Measurements from ENCODE around the gene FGF6. TPM values are rescaled to one million over a fixed set of nuclear protein-coding genes. Genes with fewer than 3 reads are reported as not detected.
A peak's percentile ranks its signal among the peaks of the same experiment; 100 is the strongest.
"Not testable (repeated sequence)": the region's sequence is repeated elsewhere in the genome, so short reads cannot be mapped to it uniquely, and the experiment has no call there.

Gene FGF6
- total RNA-seq = not detected
- long read RNA-seq = 0 reads

- DNase-seq = no peak
- intact Hi-C loops (cut with DNase I, micrococcal nuclease) = no loop called here
- no peak for ATAC-seq
Measured at GRCh38 chr12:4445156-4446101, at the start of gene FGF6. TSS of gene FGF6 (minus strand) at chr12:4445815. CDS start at chr12:4445570, 245 bp downstream.

GRCh38 chr12:4490973-4491372 is 45.4 kb upstream of the FGF6 start:
- intact Hi-C loops (cut with DNase I, micrococcal nuclease) = no loop called here
- no peak for DNase-seq
- ATAC-seq = no peak

- intact Hi-C loops (cut with DNase I, micrococcal nuclease) = no loop called here
- DNase-seq = no peak
- ATAC-seq = no peak
Measured at GRCh38 chr12:4489556-4489955, 43.9 kb upstream of the FGF6 start.

- intact Hi-C loops (cut with DNase I, micrococcal nuclease) = no loop called here
- DNase-seq (no peak), ATAC-seq (no peak)
Measured at GRCh38 chr12:4486980-4487379, 41.4 kb upstream of the FGF6 start.

- intact Hi-C loops (cut with DNase I, micrococcal nuclease) = no loop called here
- ATAC-seq = no peak
- no peak for DNase-seq
Measured at GRCh38 chr12:4486049-4486699, 40.6 kb upstream of the FGF6 start.

GRCh38 chr12:4483885-4484823 is 38.5 kb upstream of the FGF6 start:
- ATAC-seq (no peak), DNase-seq (no peak)
- intact Hi-C loops (cut with DNase I, micrococcal nuclease) = no loop called here

GRCh38 chr12:4482936-4483335 is 37.3 kb upstream of the FGF6 start:
- ATAC-seq = no peak
- no peak for DNase-seq
- intact Hi-C loops (cut with DNase I, micrococcal nuclease) = no loop called here

- ATAC-seq (no peak), DNase-seq (no peak)
- intact Hi-C loops (cut with DNase I, micrococcal nuclease) = no loop called here
Measured at GRCh38 chr12:4478933-4479332, 33.3 kb upstream of the FGF6 start.

GRCh38 chr12:4477129-4477528 is 31.5 kb upstream of the FGF6 start:
- ATAC-seq = no peak
- no peak for DNase-seq
- intact Hi-C loops (cut with DNase I, micrococcal nuclease) = no loop called here

- no peak for DNase-seq
- no peak for ATAC-seq
Measured at GRCh38 chr12:4472046-4472445, 26.4 kb upstream of the FGF6 start.

GRCh38 chr12:4471256-4471655 is 25.6 kb upstream of the FGF6 start:
- intact Hi-C loops (cut with DNase I, micrococcal nuclease) = no loop called here
- DNase-seq (no peak), ATAC-seq (no peak)

More at GRCh38 chr12:4472046-4472445, 26.4 kb upstream of the FGF6 start:
- intact Hi-C loops (cut with DNase I, micrococcal nuclease) = no loop called here

- ATAC-seq (no peak), DNase-seq (no peak)
- intact Hi-C loops (cut with DNase I, micrococcal nuclease) = no loop called here
Measured at GRCh38 chr12:4468994-4469393, 23.4 kb upstream of the FGF6 start.

GRCh38 chr12:4460761-4461160 is 15.1 kb upstream of the FGF6 start:
- intact Hi-C loops (cut with DNase I, micrococcal nuclease) = no loop called here
- ATAC-seq (no peak), DNase-seq (no peak)

- ATAC-seq; intact Hi-C loops (cut with DNase I, micrococcal nuclease); DNase-seq: not testable (repeated sequence)
Measured at GRCh38 chr12:4455849-4456248, 10.2 kb upstream of the FGF6 start.

GRCh38 chr12:4454315-4454860 is 8.8 kb upstream of the FGF6 start:
- intact Hi-C loops (cut with DNase I, micrococcal nuclease) = no loop called here
- no peak for ATAC-seq

GRCh38 chr12:4451694-4452093 is 6.1 kb upstream of the FGF6 start:
- intact Hi-C loops (cut with DNase I, micrococcal nuclease) = no loop called here
- DNase-seq (no peak), ATAC-seq (no peak)

More at GRCh38 chr12:4454315-4454860, 8.8 kb upstream of the FGF6 start:
- no peak for DNase-seq

GRCh38 chr12:4450551-4451112 is 5.0 kb upstream of the FGF6 start:
- DNase-seq = no peak

GRCh38 chr12:4449851-4450221 is 4.2 kb upstream of the FGF6 start:
- ATAC-seq (peak; percentile 65), DNase-seq (peak in 1 of 2 donors; percentile 35)
- intact Hi-C loops (cut with DNase I, micrococcal nuclease) = no loop called here

More at GRCh38 chr12:4450551-4451112, 5.0 kb upstream of the FGF6 start:
- ATAC-seq = no peak
- intact Hi-C loops (cut with DNase I, micrococcal nuclease) = no loop called here
